Thymus (tissue), 11 donors: ENCODE data around the gene PCBP3. TPM values are rescaled to one million over a fixed set of nuclear protein-coding genes. Genes with fewer than 3 reads are reported as not detected.
"Not testable (repeated sequence)": the region's sequence is repeated elsewhere in the genome, so short reads cannot be mapped to it uniquely, and the experiment has no call there.

Experiments used
- DNase-seq, 9 donors: peaks; one replicate each; pipeline ENCODE4 v3.0.0-alpha.2; 2013; ENCODE audit warnings: low spot score in 9 of 9, low read depth in 6 of 9, missing footprints in 1 of 9
- H3K27ac ChIP-seq, 2 donors: one replicate each; pipeline ENCODE4 v1.5.1; 2013; ENCODE audit warnings: control low read depth in 1 of 2, low read depth in 1 of 2, low read length in 1 of 2, mild to moderate bottlenecking in 1 of 2, moderate library complexity in 1 of 2
- H3K27me3 ChIP-seq, 2 donors: one replicate each; pipeline ENCODE4 v1.5.1; 2013; ENCODE audit warnings: low read length in 1 of 2; ENCODE audit not compliant: control insufficient read depth in 2 of 2, insufficient read depth in 1 of 2
- H3K36me3 ChIP-seq, 2 donors: one replicate each; pipeline ENCODE4 v1.5.1; 2013; ENCODE audit warnings: low read length in 1 of 2, mild to moderate bottlenecking in 1 of 2, moderate library complexity in 1 of 2; ENCODE audit not compliant: control insufficient read depth in 2 of 2, insufficient read depth in 2 of 2
- H3K4me1 ChIP-seq, 2 donors: one replicate each; pipeline ENCODE4 v1.5.1; 2013; ENCODE audit warnings: low read length in 2 of 2; ENCODE audit not compliant: control insufficient read depth in 2 of 2, insufficient read depth in 2 of 2
- H3K4me3 ChIP-seq, 2 donors: one replicate each; pipeline ENCODE4 v1.5.1; 2013; ENCODE audit warnings: low read length in 2 of 2, control low read depth in 1 of 2, mild to moderate bottlenecking in 1 of 2
- H3K9me3 ChIP-seq, 2 donors: one replicate each; pipeline ENCODE4 v1.5.1; 2013; ENCODE audit warnings: low read length in 1 of 2, mild to moderate bottlenecking in 1 of 2; ENCODE audit not compliant: control insufficient read depth in 2 of 2, insufficient read depth in 1 of 2
- WGBS: extraction: QIAGEN DNeasy Blood & Tissue Kit; methylation state at CpG from one replicate; pipeline ENCODE4 v1.1.7; 2013; 5-methylcytosine and 5-hydroxymethylcytosine counted together
- polyA plus RNA-seq: library from polyadenylated mRNA; stranded (reverse); fragments of 200-250 nt; gene quantifications from one replicate; pipeline ENCODE4 v1.2.3, GENCODE V29; 2013
- total RNA-seq: library from RNA; stranded (reverse); fragments of 120-200 nt; gene quantifications from one replicate; pipeline ENCODE4 v1.2.4, GENCODE V29; 2013
- donor health status: healthy.

PCBP3 gene
- total and polyA plus RNA-seq, 2 donors: 12.8 to 44.9 TPM

DNA sequence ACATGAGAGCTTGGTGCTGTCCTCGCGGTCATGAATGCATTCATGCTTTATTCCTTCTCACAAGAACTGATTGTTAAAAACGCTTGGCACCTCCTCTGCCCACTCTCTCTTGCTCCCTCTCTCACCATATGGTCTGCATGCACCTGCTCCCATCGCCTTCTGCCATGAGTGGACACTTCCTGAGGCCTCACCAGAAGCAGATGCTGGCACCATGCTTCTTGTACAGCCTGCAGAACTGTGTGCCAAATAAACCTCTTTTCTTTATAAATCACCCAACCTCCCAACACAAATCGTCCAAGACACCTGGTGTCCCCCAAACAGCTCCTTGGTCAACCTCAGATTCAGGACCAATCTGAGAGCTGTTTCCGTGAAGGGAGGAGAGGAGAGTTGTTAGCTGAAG, 43.3 kb upstream of the PCBP3 start:
- Histone ChIP-seq H3K9me3 (peaks cover 4 to 45% of the 10 kb centered on the region in 2 donors), H3K4me1 (peaks cover 4 to 25% of the 10 kb centered on the region in 2 donors), H3K4me3 (no peak overlapping the region), H3K27me3 (no peaks in the 10 kb centered on the region), H3K36me3 (peaks cover 0 to 3% of the 10 kb centered on the region in 2 donors), H3K27ac (no peak overlapping the region)
- WGBS: 94% methylated on average over 6 of the region's 6 CpGs
- DNase-seq: no peak

DNA sequence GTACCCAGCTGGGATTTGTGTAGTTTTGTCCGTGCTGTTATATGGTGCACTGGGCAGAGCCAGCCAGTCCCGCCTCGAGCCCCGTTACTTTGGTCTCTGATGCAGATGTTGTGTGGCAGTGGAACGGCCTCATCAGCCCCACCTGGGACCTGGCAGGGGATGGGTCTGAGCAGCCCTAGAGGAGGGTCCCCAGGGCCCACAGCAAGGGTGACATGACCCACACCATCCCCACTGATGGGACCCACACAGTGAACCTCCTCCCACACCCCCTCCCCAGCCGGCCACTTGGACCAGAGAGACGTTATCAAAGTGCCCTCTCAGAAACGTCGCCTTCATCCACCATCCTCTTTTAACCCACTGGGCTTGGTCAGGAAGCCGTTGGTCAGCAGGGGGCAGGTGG, 42.0 kb upstream of the PCBP3 start:
- Histone ChIP-seq H3K4me3 (no peak overlapping the region), H3K27me3 (no peaks in the 10 kb centered on the region), H3K27ac (no peak overlapping the region), H3K9me3 (peaks cover 4 to 58% of the 10 kb centered on the region in 2 donors), H3K4me1 (peaks cover 0 to 12% of the 10 kb centered on the region in 2 donors), H3K36me3 (peaks cover 0 to 3% of the 10 kb centered on the region in 2 donors)
- 93% methylated on average over 10 of the region's 10 CpGs for WGBS
- no peak for DNase-seq

DNA sequence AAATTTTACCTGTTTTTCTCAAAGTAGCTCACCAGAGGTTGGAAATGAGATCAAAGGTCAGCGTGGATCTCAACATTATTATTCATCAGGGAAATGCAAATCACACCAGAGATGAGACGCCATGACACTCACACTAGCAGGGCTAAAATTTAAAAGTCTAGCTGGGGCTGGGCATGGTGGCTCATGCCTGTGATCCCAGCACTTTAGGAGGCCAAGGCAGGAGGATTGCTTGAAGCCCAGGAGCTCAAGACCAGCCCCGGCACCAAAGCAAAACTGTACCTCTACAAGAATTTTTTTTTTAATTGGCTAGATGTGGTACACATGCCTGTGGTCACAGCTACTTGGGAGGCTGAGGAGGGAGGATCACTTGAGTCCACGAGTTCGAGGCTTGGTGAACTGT, 41.4 kb upstream of the PCBP3 start:
- peaks cover 4 to 64% of the 10 kb centered on the region in 2 donors for H3K9me3 ChIP-seq
- no peaks in the 10 kb centered on the region for H3K27me3 ChIP-seq
- H3K27ac ChIP-seq: no peak overlapping the region
- peaks cover 0 to 3% of the 10 kb centered on the region in 2 donors for H3K36me3 ChIP-seq
- WGBS: 94% methylated on average over 5 of the region's 5 CpGs
- no peak for DNase-seq
- peaks cover 0 to 6% of the 10 kb centered on the region in 2 donors for H3K4me1 ChIP-seq
- H3K4me3 ChIP-seq: no peak overlapping the region

DNA sequence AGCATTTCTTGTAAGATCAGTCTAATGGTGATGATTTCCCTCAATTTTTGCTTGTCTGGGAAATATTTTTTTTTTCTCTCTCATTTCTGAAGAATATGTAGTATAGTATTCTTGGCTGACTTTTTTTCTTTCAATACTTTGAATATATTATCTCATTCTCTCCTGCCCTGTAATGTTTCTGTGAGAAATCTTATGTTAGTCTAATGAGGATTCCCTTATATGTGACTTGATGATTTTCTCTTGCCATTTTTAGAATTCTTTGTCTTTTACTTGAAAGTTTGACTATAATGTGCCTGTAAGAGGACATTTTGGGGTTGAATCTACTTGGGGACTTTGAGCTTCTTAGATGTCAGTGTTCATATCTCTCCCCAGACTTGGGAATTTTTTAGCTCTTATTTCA, 40.0 kb upstream of the PCBP3 start:
- Histone ChIP-seq H3K4me3 (no peak overlapping the region), H3K4me1 (no peaks in the 10 kb centered on the region), H3K9me3 (peaks cover 4 to 68% of the 10 kb centered on the region in 2 donors), H3K36me3 (no peaks in the 10 kb centered on the region), H3K27me3 (no peaks in the 10 kb centered on the region), H3K27ac (no peak overlapping the region)
- no peak for DNase-seq

DNA sequence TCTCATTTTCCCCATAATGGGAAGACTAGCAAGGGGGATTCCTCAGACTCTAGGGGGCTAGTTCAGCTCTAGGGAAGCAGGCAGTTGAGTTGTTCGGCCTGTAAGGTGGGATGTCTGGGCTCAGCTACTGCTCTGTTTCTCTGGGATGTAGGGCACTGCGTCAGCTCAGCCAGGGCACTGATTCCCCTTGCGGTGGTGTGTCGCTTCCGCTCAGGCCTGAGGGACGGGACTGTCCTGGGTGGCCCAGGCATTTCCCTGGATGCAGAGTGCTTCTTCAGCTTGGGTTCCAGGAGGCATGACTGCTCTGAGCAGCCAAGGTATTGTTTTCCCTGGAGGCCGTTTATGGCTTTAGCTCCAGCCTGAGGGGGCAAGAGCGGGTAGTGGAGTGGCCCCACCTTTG, 38.8 kb upstream of the PCBP3 start:
- H3K36me3 ChIP-seq, H3K4me3 ChIP-seq, H3K4me1 ChIP-seq, DNase-seq, H3K27ac ChIP-seq, H3K27me3 ChIP-seq: not testable (repeated sequence)
- H3K9me3 ChIP-seq: peaks cover 4 to 72% of the 10 kb centered on the region in 2 donors
- 93% methylated on average over 7 of the region's 8 CpGs for WGBS

DNA sequence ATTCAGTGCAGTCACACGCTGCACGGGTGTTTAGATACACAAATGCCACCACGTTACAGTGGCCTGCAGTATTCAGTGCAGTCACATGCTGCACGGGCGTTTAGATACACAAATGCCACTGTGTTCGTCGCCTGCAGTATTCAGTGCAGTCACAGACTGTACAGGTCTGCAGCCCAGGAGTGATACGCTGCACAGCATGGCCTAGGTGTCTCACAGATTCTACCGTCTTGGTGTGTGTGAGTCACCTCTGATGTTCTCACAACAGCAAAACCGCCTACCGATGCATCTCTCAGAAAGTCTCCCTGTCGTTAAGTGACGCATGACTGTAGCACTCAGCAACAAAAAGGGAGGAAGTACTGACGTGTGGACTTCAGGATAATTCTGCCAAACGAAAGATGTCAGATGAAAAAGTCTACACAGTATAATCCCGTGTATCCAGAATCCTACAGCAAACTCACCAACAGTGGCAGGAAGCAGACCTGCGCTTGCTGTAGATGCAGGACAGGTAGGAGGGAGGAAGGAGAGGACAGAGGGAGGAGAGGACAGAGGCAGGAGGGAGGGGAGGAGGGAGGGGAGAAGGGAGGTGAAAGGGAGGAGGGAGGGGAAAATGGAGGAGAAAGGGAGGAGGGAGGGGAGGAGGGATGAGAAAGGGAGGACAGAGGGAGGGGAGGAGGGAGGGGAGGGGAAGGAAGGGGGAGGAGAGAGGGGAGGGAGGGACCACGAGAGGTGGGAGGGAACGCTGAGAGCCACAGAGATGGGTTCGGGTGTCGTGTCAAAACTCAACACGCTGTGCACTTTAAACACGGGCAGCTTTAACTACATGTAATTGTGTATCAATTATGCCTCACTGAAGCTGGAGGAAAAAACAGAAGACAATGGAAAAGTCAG, 36.3 kb upstream of the PCBP3 start:
- Histone ChIP-seq H3K9me3 (peaks cover 1 to 69% of the 10 kb centered on the region in 2 donors), H3K27me3 (no peaks in the 10 kb centered on the region)

DNA sequence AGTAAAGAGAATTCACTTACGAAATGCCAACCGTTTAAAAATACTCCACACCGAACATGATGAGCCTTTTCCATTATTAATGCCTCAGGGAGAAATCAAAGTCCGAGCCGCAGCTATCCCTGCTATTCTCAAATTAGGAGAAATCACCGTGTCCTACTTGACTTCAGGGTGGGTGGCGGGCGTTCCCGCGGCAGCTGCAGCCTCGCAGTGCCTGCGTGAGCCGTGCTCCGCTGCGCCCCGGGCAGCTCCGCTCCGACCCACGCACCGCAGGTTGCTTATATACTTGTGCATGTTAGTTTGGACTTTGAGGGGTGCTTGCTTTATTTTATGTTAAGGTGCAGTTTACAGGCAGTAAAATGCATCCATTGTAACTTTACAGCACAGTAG, 35.6 kb upstream of the PCBP3 start:
- peaks cover 0 to 4% of the 10 kb centered on the region in 2 donors for H3K4me1 ChIP-seq
- peaks cover 1 to 72% of the 10 kb centered on the region in 2 donors for H3K9me3 ChIP-seq
- H3K27me3 ChIP-seq: no peaks in the 10 kb centered on the region
- 95% methylated on average over 20 of the region's 20 CpGs for WGBS
- no peak for DNase-seq
- H3K27ac ChIP-seq: no peak overlapping the region
- no peak overlapping the region for H3K4me3 ChIP-seq
- peaks cover 5 to 10% of the 10 kb centered on the region in 2 donors for H3K36me3 ChIP-seq

More for the DNA sequence above, 36.3 kb upstream of the PCBP3 start:
- Histone ChIP-seq H3K4me1 (peaks cover 0 to under 1% of the 10 kb centered on the region in 2 donors), H3K27ac (no peak overlapping the region), H3K36me3 (peaks cover 5 to 10% of the 10 kb centered on the region in 2 donors), H3K4me3 (no peak overlapping the region)
- WGBS: 80% methylated on average over 23 of the region's 23 CpGs
- DNase-seq: no peak

DNA sequence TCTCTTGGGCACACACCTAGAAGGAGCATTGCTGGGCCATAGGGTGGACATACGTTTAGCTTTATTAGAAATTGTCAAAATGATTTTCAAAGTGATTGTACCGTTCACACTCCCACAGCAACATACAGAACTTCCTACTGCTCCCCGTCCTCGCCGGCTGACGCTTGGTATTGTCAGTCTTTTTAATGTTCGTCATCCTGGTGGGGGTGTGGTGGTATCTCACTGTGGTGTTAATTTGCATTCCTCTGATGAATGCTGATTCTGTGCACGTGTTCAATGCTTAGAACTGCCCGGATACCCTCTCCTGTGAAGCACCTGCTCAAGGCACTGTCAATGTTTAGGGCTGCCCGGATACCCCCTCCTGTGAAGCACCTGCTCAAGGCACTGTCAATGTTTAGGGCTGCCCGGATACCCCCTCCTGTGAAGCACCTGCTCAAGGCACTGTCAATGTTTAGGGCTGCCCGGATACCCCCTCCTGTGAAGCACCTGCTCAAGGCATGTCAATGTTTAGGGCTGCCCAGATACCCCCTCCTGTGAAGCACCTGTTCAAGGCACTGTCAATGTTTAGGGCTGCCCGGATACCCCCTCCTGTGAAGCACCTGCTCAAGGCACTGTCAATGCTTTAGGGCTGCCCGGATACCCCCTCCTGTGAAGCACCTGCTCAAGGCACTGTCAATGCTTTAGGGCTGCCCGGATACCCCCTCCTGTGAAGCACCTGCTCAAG, 34.6 kb upstream of the PCBP3 start:
- not testable (repeated sequence) for H3K27me3 ChIP-seq, H3K36me3 ChIP-seq, DNase-seq, H3K27ac ChIP-seq, H3K4me3 ChIP-seq
- 72% methylated on average over 14 of the region's 15 CpGs for WGBS
- peaks cover 6 to 13% of the 10 kb centered on the region in 2 donors for H3K4me1 ChIP-seq
- peaks cover 1 to 72% of the 10 kb centered on the region in 2 donors for H3K9me3 ChIP-seq

DNA sequence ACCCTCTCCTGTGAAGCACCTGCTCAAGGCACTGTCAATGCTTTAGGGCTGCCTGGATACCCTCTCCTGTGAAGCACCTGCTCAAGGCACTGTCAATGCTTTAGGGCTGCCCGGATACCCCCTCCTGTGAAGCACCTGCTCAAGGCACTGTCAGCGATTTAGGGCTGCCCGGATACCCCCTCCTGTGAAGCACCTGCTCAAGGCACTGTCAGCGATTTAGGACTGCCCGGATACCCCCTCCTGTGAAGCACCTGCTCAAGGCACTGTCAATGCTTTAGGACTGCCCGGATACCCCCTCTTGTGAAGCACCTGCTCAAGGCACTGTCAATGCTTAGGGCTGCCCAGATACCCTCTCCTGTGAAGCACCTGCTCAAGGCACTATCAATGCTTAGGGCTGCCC, 33.9 kb upstream of the PCBP3 start:
- Histone ChIP-seq H3K4me1 (peaks cover 6 to 19% of the 10 kb centered on the region in 2 donors), H3K9me3 (peaks cover 1 to 69% of the 10 kb centered on the region in 2 donors)
- H3K4me3 ChIP-seq, H3K27me3 ChIP-seq, H3K27ac ChIP-seq, DNase-seq, H3K36me3 ChIP-seq: not testable (repeated sequence)
- 94% methylated on average over 6 of the region's 6 CpGs for WGBS
